ENCODE measurements around the gene HAPLN1.
"Not testable (repeated sequence)": the region's sequence is repeated elsewhere in the genome, so short reads cannot be mapped to it uniquely, and the experiment has no call there.

HAPLN1 gene

GRCh38 chr5:83740741-83741140 is 20.1 kb upstream of the HAPLN1 start:
- Histone ChIP-seq H3K27me3 (ENCODE audit: control insufficient read depth in 1 of 2, insufficient read depth in 2 of 2, low read length in 2 of 2) (no peaks in the 10 kb centered on the region), H3K27ac (ENCODE audit: low read length) (no peak overlapping the region), H3K9ac (ENCODE audit: low read length in 2 of 2) (no peak overlapping the region), H3K4me3 (ENCODE audit: low read length in 2 of 2) (no peak overlapping the region), H3K4me1 (ENCODE audit: control insufficient read depth, insufficient read depth, low read length) (no peaks in the 10 kb centered on the region), H3K36me3 (ENCODE audit: control insufficient read depth in 2 of 2, insufficient read depth in 2 of 2, low read length in 2 of 2) (no peaks in the 10 kb centered on the region), H3K9me3 (ENCODE audit: control insufficient read depth in 2 of 2, low read length in 2 of 2) (no peaks in the 10 kb centered on the region)

GRCh38 chr5:83736169-83736568 is 15.5 kb upstream of the HAPLN1 start:
- H3K9ac ChIP-seq (ENCODE audit: low read length in 2 of 2); H3K4me1 ChIP-seq (ENCODE audit: control insufficient read depth, insufficient read depth, low read length); H3K27ac ChIP-seq (ENCODE audit: low read length); H3K4me3 ChIP-seq (ENCODE audit: low read length in 2 of 2); H3K36me3 ChIP-seq (ENCODE audit: control insufficient read depth in 2 of 2, insufficient read depth in 2 of 2, low read length in 2 of 2); H3K9me3 ChIP-seq (ENCODE audit: control insufficient read depth in 2 of 2, low read length in 2 of 2); H3K27me3 ChIP-seq (ENCODE audit: control insufficient read depth in 1 of 2, insufficient read depth in 2 of 2, low read length in 2 of 2): not testable (repeated sequence)

DNA sequence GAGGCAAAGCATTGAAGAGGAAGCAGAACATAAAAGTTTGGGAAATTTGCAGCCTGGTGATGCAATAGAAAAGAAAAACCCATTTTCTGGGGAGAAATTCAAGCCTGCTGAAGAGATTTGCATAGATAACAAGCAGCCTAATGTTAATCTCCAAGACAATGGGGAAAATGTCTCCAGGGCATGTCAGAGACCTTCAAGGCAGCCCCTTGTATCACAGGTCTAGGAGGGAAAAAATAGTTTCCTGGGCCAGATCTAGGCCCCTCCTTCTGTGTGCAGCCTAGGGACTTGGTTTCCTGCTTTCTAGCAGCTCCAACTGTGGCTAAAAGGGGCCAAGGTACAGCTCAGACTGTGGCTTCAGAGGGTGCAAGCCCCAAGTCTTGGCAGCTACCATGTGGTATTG is 14.4 kb upstream of the HAPLN1 start:
- H3K36me3 ChIP-seq (ENCODE audit: control insufficient read depth in 2 of 2, insufficient read depth in 2 of 2, low read length in 2 of 2); H3K4me1 ChIP-seq (ENCODE audit: control insufficient read depth, insufficient read depth, low read length); H3K27me3 ChIP-seq (ENCODE audit: control insufficient read depth in 1 of 2, insufficient read depth in 2 of 2, low read length in 2 of 2): not testable (repeated sequence)

GRCh38 chr5:83731638-83732037 is 11.0 kb upstream of the HAPLN1 start:
- Histone ChIP-seq H3K36me3 (ENCODE audit: control insufficient read depth in 2 of 2, insufficient read depth in 2 of 2, low read length in 2 of 2) (no peaks in the 10 kb centered on the region), H3K9me3 (ENCODE audit: control insufficient read depth in 2 of 2, low read length in 2 of 2) (no peaks in the 10 kb centered on the region), H3K27ac (ENCODE audit: low read length) (no peak overlapping the region), H3K4me3 (ENCODE audit: low read length in 2 of 2) (no peak overlapping the region), H3K4me1 (ENCODE audit: control insufficient read depth, insufficient read depth, low read length) (no peaks in the 10 kb centered on the region), H3K27me3 (ENCODE audit: control insufficient read depth in 1 of 2, insufficient read depth in 2 of 2, low read length in 2 of 2) (no peaks in the 10 kb centered on the region), H3K9ac (ENCODE audit: low read length in 2 of 2) (no peak overlapping the region)

More for the DNA sequence above, 14.4 kb upstream of the HAPLN1 start:
- not testable (repeated sequence) for H3K27ac ChIP-seq (ENCODE audit: low read length); H3K4me3 ChIP-seq (ENCODE audit: low read length in 2 of 2); H3K9me3 ChIP-seq (ENCODE audit: control insufficient read depth in 2 of 2, low read length in 2 of 2); H3K9ac ChIP-seq (ENCODE audit: low read length in 2 of 2)

- no peaks in the 10 kb centered on the region for H3K36me3 ChIP-seq (ENCODE audit: control insufficient read depth in 2 of 2, insufficient read depth in 2 of 2, low read length in 2 of 2)
- H3K27me3 ChIP-seq (ENCODE audit: control insufficient read depth in 1 of 2, insufficient read depth in 2 of 2, low read length in 2 of 2), result no peaks in the 10 kb centered on the region
- H3K4me1 ChIP-seq (ENCODE audit: control insufficient read depth, insufficient read depth, low read length), result no peaks in the 10 kb centered on the region
- no peak overlapping the region for H3K9ac ChIP-seq (ENCODE audit: low read length in 2 of 2)
- no peaks in the 10 kb centered on the region for H3K9me3 ChIP-seq (ENCODE audit: control insufficient read depth in 2 of 2, low read length in 2 of 2)
- H3K27ac ChIP-seq (ENCODE audit: low read length), result no peak overlapping the region
- no peak overlapping the region for H3K4me3 ChIP-seq (ENCODE audit: low read length in 2 of 2)
Measured at GRCh38 chr5:83729362-83729761, 8.7 kb upstream of the HAPLN1 start.

DNA sequence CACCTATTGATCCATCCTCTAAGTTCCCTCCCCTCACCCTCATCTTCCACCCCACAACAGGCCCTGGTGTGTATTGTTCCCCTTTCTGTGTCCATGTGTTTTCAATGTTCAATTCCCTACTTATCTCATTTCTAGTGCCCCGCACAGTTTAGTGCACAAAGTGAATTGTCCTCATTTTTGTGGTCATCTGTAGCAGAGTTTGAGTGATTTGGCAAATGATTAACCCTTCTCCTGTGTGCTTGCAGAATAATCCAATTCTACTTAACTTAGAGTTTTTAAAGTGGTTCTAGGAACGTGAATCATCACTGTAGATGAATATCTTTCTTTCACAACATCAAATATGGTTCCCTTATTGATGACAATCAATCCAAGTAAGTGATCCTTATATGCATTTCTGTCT is 6.3 kb upstream of the HAPLN1 start:
- Histone ChIP-seq H3K9ac (ENCODE audit: low read length in 2 of 2) (no peak overlapping the region), H3K27ac (ENCODE audit: low read length) (no peak overlapping the region), H3K36me3 (ENCODE audit: control insufficient read depth in 2 of 2, insufficient read depth in 2 of 2, low read length in 2 of 2) (no peaks in the 10 kb centered on the region), H3K4me1 (ENCODE audit: control insufficient read depth, insufficient read depth, low read length) (no peaks in the 10 kb centered on the region), H3K27me3 (ENCODE audit: control insufficient read depth in 1 of 2, insufficient read depth in 2 of 2, low read length in 2 of 2) (peaks cover 0 to 17% of the 10 kb centered on the region in 2 donors), H3K4me3 (ENCODE audit: low read length in 2 of 2) (no peak overlapping the region), H3K9me3 (ENCODE audit: control insufficient read depth in 2 of 2, low read length in 2 of 2) (no peaks in the 10 kb centered on the region)

- no peak overlapping the region for H3K27ac ChIP-seq (ENCODE audit: low read length)
- H3K4me3 ChIP-seq (ENCODE audit: low read length in 2 of 2), result no peak overlapping the region
- H3K36me3 ChIP-seq (ENCODE audit: control insufficient read depth in 2 of 2, insufficient read depth in 2 of 2, low read length in 2 of 2), result no peaks in the 10 kb centered on the region
- H3K4me1 ChIP-seq (ENCODE audit: control insufficient read depth, insufficient read depth, low read length), result no peaks in the 10 kb centered on the region
- H3K9ac ChIP-seq (ENCODE audit: low read length in 2 of 2), result no peak overlapping the region
- peaks cover 8 to 35% of the 10 kb centered on the region in 2 donors for H3K27me3 ChIP-seq (ENCODE audit: control insufficient read depth in 1 of 2, insufficient read depth in 2 of 2, low read length in 2 of 2)
- no peaks in the 10 kb centered on the region for H3K9me3 ChIP-seq (ENCODE audit: control insufficient read depth in 2 of 2, low read length in 2 of 2)
Measured at GRCh38 chr5:83724935-83725334, 4.3 kb upstream of the HAPLN1 start.

DNA sequence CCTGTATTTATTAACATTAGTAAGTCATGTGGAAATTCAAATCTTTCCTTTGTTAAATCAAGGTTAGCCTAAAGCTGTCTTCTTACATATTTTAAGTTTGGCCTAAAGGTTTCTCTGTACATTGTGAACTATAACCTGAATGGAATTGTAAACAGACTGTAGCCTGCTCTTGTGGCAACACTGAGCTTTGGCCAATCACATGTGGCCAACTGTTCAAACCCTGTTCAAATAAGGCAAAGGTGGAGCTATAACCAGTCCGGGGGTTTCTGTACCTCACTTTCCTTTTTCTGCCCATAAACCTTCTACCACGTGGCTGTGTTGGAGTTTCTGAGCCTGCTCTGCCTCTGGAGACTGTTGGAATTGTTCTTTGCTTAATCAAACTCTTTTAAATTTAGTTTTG is 3.3 kb upstream of the HAPLN1 start:
- no peak overlapping the region for H3K9ac ChIP-seq (ENCODE audit: low read length in 2 of 2)
- H3K9me3 ChIP-seq (ENCODE audit: control insufficient read depth in 2 of 2, low read length in 2 of 2), result no peaks in the 10 kb centered on the region
- peaks cover 8 to 38% of the 10 kb centered on the region in 2 donors for H3K27me3 ChIP-seq (ENCODE audit: control insufficient read depth in 1 of 2, insufficient read depth in 2 of 2, low read length in 2 of 2)
- no peak overlapping the region for H3K27ac ChIP-seq (ENCODE audit: low read length)
- no peaks in the 10 kb centered on the region for H3K36me3 ChIP-seq (ENCODE audit: control insufficient read depth in 2 of 2, insufficient read depth in 2 of 2, low read length in 2 of 2)
- no peaks in the 10 kb centered on the region for H3K4me1 ChIP-seq (ENCODE audit: control insufficient read depth, insufficient read depth, low read length)
- H3K4me3 ChIP-seq (ENCODE audit: low read length in 2 of 2), result no peak overlapping the region

- H3K36me3 ChIP-seq (ENCODE audit: control insufficient read depth in 2 of 2, insufficient read depth in 2 of 2, low read length in 2 of 2), result no peaks in the 10 kb centered on the region
- H3K27me3 ChIP-seq (ENCODE audit: control insufficient read depth in 1 of 2, insufficient read depth in 2 of 2, low read length in 2 of 2), result peaks cover 8 to 43% of the 10 kb centered on the region in 2 donors
- H3K27ac ChIP-seq (ENCODE audit: low read length), result no peak overlapping the region
- no peak overlapping the region for H3K9ac ChIP-seq (ENCODE audit: low read length in 2 of 2)
- H3K9me3 ChIP-seq (ENCODE audit: control insufficient read depth in 2 of 2, low read length in 2 of 2), result no peaks in the 10 kb centered on the region
- H3K4me3 ChIP-seq (ENCODE audit: low read length in 2 of 2), result no peak overlapping the region
- no peaks in the 10 kb centered on the region for H3K4me1 ChIP-seq (ENCODE audit: control insufficient read depth, insufficient read depth, low read length)
Measured at GRCh38 chr5:83723031-83723430, 2.4 kb upstream of the HAPLN1 start.

DNA sequence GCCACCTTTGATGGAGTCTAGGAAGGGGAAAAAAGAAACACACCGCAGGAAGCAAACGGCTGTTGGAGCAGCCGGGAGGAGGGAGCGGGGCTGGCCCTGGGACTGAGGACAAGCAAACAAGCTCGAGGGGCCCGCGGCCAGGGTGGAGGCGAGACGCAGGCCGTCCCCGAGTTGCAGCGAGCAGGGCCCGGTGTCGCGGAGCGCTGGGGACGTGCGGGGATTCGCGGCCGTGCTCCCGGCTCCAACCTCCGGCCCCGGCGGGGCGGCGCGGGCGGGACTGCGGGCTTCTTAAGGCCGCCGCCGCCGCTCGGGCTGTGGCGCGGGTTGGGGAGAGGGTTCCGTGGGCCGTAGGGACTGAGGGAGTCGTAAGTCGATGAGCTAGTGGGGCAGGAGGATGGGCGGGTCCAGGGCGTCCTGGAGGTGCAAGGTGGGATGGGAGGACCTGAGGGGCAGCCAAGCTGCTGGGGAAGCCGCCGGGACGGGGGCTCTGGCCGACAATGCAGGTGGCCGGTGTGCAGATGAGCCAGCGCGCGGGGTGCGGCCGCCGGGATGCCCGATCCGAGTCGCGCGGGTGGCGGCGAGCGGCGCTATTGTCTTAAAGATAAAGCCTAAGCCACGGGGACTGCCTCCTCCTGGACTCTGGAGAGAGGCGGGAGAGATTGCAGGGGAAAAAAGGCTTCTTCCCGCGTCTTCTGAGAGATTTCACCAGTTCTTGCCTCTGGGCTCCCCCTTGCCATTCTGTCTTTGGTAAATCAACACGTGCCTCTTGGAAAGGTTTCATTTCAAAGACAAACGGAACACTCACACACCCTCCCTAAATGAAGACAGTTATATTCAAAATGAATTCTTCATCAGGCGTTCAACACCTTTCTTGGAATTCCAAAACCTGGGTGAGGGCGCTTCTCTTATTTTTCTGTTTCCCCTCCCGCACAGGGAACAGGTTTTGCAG is 1.6 kb upstream of the HAPLN1 start:
- H3K9ac ChIP-seq (ENCODE audit: low read length in 2 of 2), result peak overlapping the region in 1 of 2 donors; percentile 9
- no peaks in the 10 kb centered on the region for H3K36me3 ChIP-seq (ENCODE audit: control insufficient read depth in 2 of 2, insufficient read depth in 2 of 2, low read length in 2 of 2)
- no peak overlapping the region for H3K27ac ChIP-seq (ENCODE audit: low read length)
- no peaks in the 10 kb centered on the region for H3K9me3 ChIP-seq (ENCODE audit: control insufficient read depth in 2 of 2, low read length in 2 of 2)
- peak overlapping the region; percentile 49 to 69 for H3K4me3 ChIP-seq (ENCODE audit: low read length in 2 of 2)
- H3K4me1 ChIP-seq (ENCODE audit: control insufficient read depth, insufficient read depth, low read length), result no peaks in the 10 kb centered on the region
- peaks cover 8 to 44% of the 10 kb centered on the region in 2 donors for H3K27me3 ChIP-seq (ENCODE audit: control insufficient read depth in 1 of 2, insufficient read depth in 2 of 2, low read length in 2 of 2)

DNA sequence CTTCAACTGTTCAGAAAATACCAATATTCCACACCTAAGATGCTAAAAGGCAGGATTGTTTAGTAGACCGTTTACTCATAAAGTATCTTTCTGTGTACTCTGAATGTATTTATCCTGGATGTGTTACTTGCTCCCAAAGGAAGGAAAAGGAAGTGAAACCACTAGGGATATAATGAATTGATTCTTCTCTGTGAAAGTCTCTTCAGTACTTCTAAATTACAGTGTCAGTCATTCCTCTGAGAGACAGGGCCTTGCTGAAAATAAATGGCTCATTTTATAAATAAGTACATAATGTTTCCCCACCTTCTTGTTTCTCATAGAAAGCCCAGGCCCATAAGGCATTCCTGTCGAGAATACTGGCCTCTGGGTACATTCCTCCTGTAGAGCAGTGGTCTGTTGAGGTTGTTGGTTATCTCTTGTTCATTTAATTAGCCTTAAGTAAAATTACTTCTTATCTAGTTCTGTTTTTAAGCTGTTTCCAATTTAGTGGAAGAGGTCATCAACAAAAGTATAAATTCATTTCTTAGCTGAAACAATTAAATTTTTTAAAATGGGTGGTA is 1.6 kb downstream of the HAPLN1 start:
- Histone ChIP-seq H3K36me3 (ENCODE audit: control insufficient read depth in 2 of 2, insufficient read depth in 2 of 2, low read length in 2 of 2) (no peaks in the 10 kb centered on the region), H3K27ac (ENCODE audit: low read length) (no peak overlapping the region), H3K4me3 (ENCODE audit: low read length in 2 of 2) (no peak overlapping the region), H3K9ac (ENCODE audit: low read length in 2 of 2) (no peak overlapping the region), H3K4me1 (ENCODE audit: control insufficient read depth, insufficient read depth, low read length) (no peaks in the 10 kb centered on the region), H3K9me3 (ENCODE audit: control insufficient read depth in 2 of 2, low read length in 2 of 2) (no peaks in the 10 kb centered on the region), H3K27me3 (ENCODE audit: control insufficient read depth in 1 of 2, insufficient read depth in 2 of 2, low read length in 2 of 2) (peaks cover 8 to 42% of the 10 kb centered on the region in 2 donors)
